NCI-H526 treated with DMSO at 0.1 percent for 48 hours (cell line): Measurements from ENCODE around the gene KRTAP10-9.
"Not testable (repeated sequence)": the region's sequence is repeated elsewhere in the genome, so short reads cannot be mapped to it uniquely, and the experiment has no call there.

Experiments
- DNase-seq: peaks from one replicate; lab custom pipeline; 2025; lab: John Stamatoyannopoulos, UW

The KRTAP10-9 gene

GRCh38 chr21:44615911-44616590 lies 10.8 kb upstream of the KRTAP10-9 start:
- DNase-seq: no peak

GRCh38 chr21:44616591-44616926 lies 10.3 kb upstream of the KRTAP10-9 start:
- DNase-seq: no peak

DNA sequence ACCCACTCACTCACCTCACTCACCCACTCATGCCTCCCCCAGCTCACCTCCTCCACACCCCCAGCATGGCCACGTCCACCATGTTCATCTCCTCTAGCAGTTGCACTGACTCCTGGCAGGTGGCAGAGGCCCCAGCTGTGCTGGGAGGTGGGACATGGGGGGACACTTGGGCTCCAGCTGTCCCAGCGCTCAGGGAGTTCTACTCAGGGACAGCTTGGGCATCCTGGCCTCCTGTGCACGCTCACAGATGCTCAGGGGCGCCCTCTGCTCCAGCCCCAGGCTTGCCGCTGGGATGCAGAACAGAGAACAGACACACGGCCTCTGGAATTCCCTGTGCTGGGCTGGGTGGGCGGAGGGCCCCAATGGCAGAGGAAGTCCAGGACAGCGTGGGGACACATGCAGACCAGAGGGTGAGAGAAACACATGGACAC lies 9.8 kb upstream of the KRTAP10-9 start:
- no peak for DNase-seq

GRCh38 chr21:44618504-44618903 lies 8.4 kb upstream of the KRTAP10-9 start:
- no peak for DNase-seq

DNA sequence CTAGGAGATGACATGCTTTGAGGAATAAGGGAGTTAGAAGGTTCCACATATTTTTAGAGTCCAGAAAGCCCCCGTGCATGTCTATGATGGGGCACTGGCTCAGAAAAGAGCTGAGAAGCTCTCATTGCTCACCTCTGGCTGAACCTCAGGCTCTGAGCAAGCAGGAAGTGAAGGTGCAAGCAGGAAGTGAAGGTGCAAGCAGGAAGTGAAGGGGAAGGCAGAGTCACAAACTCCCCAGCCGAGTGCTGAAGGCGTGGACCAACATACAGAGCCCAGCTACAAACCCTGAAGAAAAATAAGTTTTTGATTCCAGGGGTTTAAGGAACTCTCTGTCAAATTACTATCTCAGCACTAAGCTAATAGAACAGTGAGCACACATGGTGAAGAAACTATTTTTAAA lies 8.0 kb upstream of the KRTAP10-9 start:
- DNase-seq: no peak

GRCh38 chr21:44619886-44620285 lies 7.0 kb upstream of the KRTAP10-9 start:
- no peak for DNase-seq

DNA sequence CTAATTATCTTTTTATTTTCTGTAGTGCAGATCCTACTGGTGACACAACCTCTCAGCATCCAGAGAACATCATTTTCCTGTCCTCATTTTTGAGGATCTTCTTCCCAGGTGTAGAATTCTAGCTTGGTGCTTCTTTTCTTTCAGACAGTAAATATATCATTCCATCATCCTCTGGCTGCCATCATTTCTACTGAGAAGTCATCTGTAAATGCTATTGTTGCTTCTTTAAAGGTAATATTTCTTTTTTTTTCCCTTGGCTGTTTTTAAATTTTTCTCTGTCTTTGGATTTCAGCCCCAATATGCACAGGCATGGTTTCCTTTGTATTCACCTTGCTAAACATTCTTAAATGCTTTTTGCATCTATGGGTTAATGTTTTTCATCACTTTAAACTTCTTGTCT lies 3.3 kb upstream of the KRTAP10-9 start:
- DNase-seq: no peak

DNA sequence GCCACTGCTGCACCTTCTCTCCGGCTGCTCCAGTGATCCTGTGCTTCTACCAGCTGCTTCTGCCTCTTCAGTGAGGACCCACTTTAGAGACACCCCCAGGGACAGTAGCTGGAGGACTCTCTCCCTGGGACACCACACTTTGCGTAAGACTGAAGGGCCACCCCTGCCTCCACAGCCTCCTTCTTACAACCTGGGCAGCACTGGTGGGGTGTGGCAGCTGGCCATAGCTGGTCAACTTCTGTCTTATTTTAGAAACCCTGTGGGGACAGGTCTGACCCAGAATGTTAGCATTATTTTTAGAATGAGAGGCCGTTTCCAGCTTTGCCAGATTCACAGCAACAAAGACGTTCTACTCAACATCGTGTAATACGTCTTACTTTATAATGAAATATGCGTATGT lies 1.1 kb upstream of the KRTAP10-9 start:
- no peak for DNase-seq

- no peak for DNase-seq
Observed at GRCh38 chr21:44626262-44626661, 631 bp upstream of the KRTAP10-9 start.

GRCh38 chr21:44627181-44627822 lies 409 bp downstream of the KRTAP10-9 start:
- not testable (repeated sequence) for DNase-seq

DNA sequence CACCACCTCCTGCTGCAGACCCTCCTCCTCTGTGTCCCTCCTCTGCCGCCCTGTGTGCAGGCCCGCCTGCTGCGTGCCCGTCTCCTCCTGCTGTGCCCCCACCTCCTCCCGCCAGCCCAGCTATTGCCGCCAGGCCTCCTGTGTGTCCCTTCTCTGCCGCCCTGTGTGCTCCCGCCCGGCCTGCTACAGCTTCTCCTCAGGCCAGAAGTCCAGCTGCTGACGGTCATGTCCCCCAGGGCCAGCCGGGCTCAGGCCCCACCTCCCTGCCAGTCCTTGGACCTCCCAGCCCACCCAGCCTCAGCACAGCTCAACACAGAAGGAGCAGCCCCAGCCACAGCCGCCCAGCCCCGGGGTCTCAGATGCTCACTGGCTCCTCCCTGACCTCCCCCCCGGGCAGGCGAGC lies 939 bp downstream of the KRTAP10-9 start:
- not testable (repeated sequence) for DNase-seq

DNA sequence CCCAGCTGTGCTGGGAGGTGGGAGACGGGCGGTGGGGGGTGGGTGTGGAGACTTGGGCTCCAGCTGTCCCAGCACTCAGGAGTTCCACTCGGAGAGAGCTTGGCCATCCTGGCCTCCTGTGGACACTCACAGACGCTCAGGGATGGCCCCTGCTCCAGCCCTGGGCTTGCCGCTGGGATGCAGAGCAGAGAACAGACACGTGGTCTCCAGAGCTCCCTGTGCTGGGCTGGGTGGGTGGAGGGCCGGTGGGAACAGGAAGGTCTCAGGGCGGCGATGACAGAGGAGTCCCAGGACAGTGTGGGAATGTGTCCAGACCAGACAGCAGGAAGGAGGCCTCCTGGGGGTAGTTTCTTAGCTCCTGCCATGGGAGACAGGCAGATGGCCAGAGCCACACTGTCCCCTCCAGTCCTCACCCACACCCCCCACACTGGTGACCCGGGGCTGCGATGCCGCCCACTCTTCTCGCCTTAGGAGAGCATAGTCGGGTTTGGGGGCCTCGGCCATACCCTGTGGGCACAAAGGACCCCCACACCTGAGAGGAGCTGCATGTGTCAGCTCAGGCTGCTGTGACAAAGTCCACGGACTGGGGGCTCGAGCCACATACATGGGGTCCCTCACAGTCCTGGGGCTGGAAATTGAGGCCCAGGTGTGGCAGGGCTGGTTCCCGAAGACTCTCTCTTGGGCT lies 2.0 kb downstream of the KRTAP10-9 start:
- no peak for DNase-seq

DNA sequence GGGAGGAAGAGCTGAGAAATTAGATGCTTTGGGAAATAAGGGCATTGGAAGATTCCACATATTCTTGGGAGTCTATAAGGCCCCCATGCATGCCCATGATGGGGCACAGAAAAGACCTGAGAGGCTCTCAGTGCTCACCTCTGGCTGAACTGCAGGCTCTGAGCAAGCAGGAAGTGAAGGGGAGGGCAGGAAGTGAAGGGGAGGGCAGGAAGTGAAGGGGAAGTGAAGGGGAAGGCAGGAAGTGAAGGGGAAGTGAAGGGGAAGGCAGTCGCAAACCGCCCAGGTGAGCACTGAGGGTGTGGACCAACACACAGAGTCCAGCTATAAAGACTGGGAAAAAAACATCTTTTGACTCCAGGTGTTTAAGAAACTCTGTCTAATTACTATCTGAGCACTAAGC lies 3.5 kb downstream of the KRTAP10-9 start:
- DNase-seq: no peak

- DNase-seq: no peak
Observed at GRCh38 chr21:44632067-44632466, 5.2 kb downstream of the KRTAP10-9 start.

DNA sequence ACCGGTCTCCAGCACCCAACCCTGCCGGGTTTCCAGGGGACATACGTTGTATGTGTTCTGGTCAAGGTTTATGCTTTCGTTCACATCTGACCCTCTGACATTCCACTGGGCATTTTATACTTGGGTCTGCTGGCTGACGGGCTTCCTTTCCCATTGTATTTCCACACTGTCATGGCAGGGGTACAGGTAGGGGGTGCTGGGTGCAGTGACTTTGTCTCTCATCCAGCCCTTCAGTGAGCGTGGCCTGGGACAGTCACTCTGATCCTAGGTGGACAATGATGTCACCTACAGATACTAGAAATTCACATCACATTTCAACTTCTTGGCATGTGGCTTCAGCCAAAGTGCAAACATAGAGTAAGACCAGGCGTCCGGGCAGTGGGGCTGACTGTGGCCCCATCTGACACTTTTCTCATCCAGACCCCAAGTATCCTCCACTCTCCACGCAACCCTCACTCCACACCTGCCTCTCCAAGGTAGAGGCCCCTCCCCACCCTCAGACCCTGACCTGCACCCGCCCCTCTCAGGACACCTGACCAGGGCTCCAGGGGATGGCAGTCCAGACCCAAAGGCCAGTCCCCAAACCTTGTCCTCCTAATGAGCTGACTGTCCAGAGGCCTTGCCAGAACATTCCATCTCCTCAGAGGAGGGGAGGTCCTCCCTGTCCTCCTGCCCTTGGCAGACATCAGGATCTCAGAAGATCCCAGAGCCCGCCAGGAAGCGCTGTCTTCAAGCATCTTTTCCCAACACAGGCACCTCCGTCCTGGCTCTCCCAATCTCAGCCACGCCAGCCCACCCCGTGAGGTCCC lies 9.5 kb downstream of the KRTAP10-9 start:
- DNase-seq: no peak

DNA sequence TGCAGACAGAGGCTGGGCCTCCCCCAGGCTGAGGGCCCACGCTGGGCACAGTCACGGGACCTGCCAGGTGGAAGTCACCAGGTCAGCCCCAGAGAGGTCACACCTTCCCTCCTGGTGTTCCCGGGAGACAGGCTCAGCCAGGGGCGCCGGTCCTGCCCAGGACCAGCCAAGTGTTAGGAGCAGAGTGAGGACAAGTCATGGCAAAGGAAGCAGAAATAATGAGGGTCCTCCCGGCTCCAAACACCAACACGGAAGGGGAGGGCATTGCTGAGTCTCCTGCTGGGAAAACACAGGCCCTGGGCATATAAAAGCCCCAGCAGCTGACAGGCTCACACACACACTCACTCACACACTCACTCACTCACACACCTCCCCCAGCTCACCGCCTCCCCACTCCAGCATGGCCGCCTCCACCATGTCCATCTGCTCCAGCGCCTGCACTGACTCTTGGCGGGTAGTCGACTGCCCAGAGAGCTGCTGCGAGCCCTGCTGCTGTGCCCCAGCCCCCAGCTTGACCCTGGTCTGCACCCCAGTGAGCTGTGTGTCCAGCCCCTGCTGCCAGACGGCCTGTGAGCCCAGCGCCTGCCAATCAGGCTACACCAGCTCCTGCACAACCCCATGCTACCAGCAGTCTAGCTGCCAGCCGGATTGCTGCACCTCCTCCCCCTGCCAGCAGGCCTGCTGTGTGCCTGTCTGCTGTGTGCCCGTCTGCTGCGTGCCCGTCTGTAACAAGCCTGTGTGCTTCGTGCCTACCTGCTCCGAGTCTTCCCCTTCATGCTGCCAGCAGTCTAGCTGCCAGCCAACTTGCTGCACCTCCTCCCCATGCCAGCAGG lies 10.3 kb downstream of the KRTAP10-9 start, which contains the start of gene KRTAP10-10:
KRTAP10-10 (plus strand) TSS at position 339 of the 833 bp plus-strand sequence; CDS start at position 401, 62 bp downstream.
- DNase-seq: no peak

GRCh38 chr21:44637851-44638348 lies 11.0 kb downstream of the KRTAP10-9 start:
- not testable (repeated sequence) for DNase-seq

DNA sequence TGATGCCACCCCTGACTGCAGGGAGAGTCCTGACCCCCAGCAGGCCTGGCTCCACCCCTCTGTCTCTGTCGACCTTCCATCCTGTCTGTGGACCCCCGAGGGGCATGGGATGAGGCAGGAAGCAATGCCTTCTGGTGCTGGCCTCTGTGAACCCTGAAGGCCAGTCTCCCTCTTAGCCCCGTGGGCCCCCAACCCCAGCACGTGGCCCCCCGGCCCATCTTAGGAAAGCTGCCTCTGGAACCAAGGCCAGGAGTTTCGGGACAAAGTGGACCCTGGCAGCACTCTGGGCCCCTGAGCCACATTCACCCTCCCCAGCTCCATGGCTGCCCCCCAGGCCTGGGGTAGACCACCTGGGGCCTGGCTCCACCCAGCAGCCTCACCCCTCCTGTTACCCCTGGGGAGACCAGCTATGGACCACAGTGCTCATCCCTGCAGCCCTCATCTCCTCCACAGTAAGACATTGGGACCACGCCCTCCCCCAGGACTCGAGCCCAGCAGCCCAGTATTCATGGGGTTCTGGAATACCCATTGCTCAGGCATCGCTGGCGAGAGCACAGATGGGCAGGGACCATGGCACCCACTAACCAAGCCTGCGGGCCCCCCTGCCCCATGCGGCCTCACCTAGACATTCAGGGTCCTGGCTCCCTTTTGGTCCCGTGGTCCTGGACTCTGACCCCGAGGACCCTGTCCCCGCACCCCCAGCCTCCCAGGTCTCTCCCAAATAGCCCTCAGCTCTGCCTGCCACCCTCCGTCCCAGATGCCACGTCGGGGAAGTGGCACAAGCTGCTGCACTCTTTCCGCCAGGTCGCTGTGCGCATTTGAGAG lies 11.8 kb downstream of the KRTAP10-9 start:
- not testable (repeated sequence) for DNase-seq

DNA sequence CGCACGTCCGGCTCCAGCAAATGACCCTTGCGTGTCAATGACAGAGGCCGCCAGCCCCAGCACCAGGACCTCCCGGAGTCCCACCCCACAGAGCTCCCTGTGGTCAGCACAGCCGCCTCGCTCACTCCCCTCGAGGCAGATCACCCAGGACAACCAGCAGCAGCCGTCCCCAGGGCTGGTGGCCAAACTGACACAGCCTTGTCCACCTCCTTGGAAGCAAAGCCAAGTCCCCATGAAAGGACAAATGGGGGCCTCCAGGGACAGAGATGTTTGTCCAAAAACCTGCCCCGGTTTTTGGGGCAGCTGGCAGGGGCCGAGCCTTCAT lies 12.4 kb downstream of the KRTAP10-9 start:
- DNase-seq: no peak

DNA sequence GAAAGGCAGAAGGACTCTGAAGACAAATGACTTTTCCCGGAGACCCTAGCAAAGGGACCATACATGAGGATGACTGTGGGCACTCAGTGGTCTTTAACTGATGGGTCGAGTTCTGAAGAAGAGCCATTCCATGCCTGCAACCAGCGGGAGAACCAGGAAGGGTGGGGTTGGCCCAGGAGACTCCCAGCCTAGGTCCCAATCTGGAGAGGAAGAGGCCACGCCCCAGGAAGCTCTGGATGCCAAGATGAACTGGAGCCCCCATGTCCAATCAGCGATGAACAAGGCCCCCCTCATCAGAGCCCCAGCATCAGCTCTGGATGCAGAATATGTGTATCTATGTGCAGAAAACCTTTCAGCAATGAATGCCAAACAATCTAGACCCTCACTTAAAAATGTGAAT lies 13.9 kb downstream of the KRTAP10-9 start:
- no peak for DNase-seq
